Nephron progenitor cell (in vitro differentiated cells): Measurements from ENCODE around the gene IPP.
"Not testable (repeated sequence)": the region's sequence is repeated elsewhere in the genome, so short reads cannot be mapped to it uniquely, and the experiment has no call there.

Source experiments
- DNase-seq: peaks from one replicate; pipeline ENCODE4 v3.0.0; 2021
- H3K27ac Mint-ChIP-seq: 2 replicates; pipeline ENCODE4 v1.8.0; 2021; ENCODE audit warnings: mild to moderate bottlenecking, moderate library complexity, mixed read lengths
- H3K27me3 Mint-ChIP-seq: 2 replicates; pipeline ENCODE4 v1.8.0; 2021; ENCODE audit warnings: mild to moderate bottlenecking, low read depth, mixed read lengths; ENCODE audit not compliant: poor library complexity
- H3K36me3 Mint-ChIP-seq: 2 replicates; pipeline ENCODE4 v1.8.0; 2021; ENCODE audit warnings: low read depth, mixed read lengths
- H3K4me1 Mint-ChIP-seq: 2 replicates; pipeline ENCODE4 v1.8.0; 2021; ENCODE audit warnings: mixed read lengths
- H3K4me3 Mint-ChIP-seq: 2 replicates; pipeline ENCODE4 v1.8.0; 2021; ENCODE audit warnings: mild to moderate bottlenecking, moderate library complexity, mixed read lengths
- H3K9me3 Mint-ChIP-seq: 2 replicates; pipeline ENCODE4 v1.8.0; 2021; ENCODE audit warnings: mild to moderate bottlenecking, moderate library complexity, mixed read lengths
- CTCF ChIP-seq: fragments of 200-600 bp; sonication (generic); IDR thresholded peaks from 2 replicates; pipeline ENCODE4 v1.5.0; 2021; ENCODE audit warnings: antibody characterized with exemption

The IPP gene

GRCh38 chr1:45721207-45721606 is 29.2 kb downstream of the IPP start:
- H3K27me3 Mint-ChIP-seq: no peaks in the 10 kb centered on the region
- peaks cover 10% of the 10 kb centered on the region for H3K9me3 Mint-ChIP-seq
- peak overlapping the region; percentile 8 for H3K27ac Mint-ChIP-seq
- H3K4me1 Mint-ChIP-seq: no peaks in the 10 kb centered on the region
- peaks cover 19% of the 10 kb centered on the region for H3K36me3 Mint-ChIP-seq
- DNase-seq: no peak
- TF ChIP-seq CTCF: no peak
- H3K4me3 Mint-ChIP-seq: no peak overlapping the region

GRCh38 chr1:45718289-45718688 is 32.2 kb downstream of the IPP start:
- peaks cover 8% of the 10 kb centered on the region for H3K9me3 Mint-ChIP-seq
- no peak overlapping the region for H3K27ac Mint-ChIP-seq

GRCh38 chr1:45717386-45717785 is 33.1 kb downstream of the IPP start:
- H3K4me3 Mint-ChIP-seq, H3K4me1 Mint-ChIP-seq, H3K9me3 Mint-ChIP-seq, H3K27ac Mint-ChIP-seq, DNase-seq, H3K27me3 Mint-ChIP-seq: not testable (repeated sequence)
- H3K36me3 Mint-ChIP-seq: peaks cover 32% of the 10 kb centered on the region

More at GRCh38 chr1:45718289-45718688, 32.2 kb downstream of the IPP start:
- Mint-ChIP-seq H3K4me3 (no peak overlapping the region), H3K36me3 (peaks cover 40% of the 10 kb centered on the region), H3K4me1 (no peaks in the 10 kb centered on the region), H3K27me3 (no peaks in the 10 kb centered on the region)
- TF ChIP-seq CTCF: no peak
- DNase-seq: no peak

- Mint-ChIP-seq H3K36me3 (peaks cover 37% of the 10 kb centered on the region), H3K4me1 (no peaks in the 10 kb centered on the region), H3K4me3 (no peak overlapping the region), H3K9me3 (no peaks in the 10 kb centered on the region), H3K27ac (no peak overlapping the region), H3K27me3 (no peaks in the 10 kb centered on the region)
- TF ChIP-seq CTCF: no peak
- DNase-seq: no peak
Measured at GRCh38 chr1:45716700-45717099, 33.8 kb downstream of the IPP start.

GRCh38 chr1:45713711-45714110 is 36.7 kb downstream of the IPP start:
- no peak for TF ChIP-seq CTCF
- H3K4me1 Mint-ChIP-seq: no peaks in the 10 kb centered on the region
- H3K27me3 Mint-ChIP-seq: no peaks in the 10 kb centered on the region

GRCh38 chr1:45704637-45705036 is 45.8 kb downstream of the IPP start:
- Mint-ChIP-seq H3K4me1 (no peaks in the 10 kb centered on the region), H3K4me3 (no peak overlapping the region)

More at GRCh38 chr1:45713711-45714110, 36.7 kb downstream of the IPP start:
- Mint-ChIP-seq H3K4me3 (no peak overlapping the region), H3K9me3 (peaks cover 9% of the 10 kb centered on the region), H3K27ac (no peak overlapping the region), H3K36me3 (peaks cover 54% of the 10 kb centered on the region)
- no peak for DNase-seq

More at GRCh38 chr1:45704637-45705036, 45.8 kb downstream of the IPP start:
- no peak for DNase-seq
- peaks cover 46% of the 10 kb centered on the region for H3K36me3 Mint-ChIP-seq
- H3K27ac Mint-ChIP-seq: no peak overlapping the region
- TF ChIP-seq CTCF: no peak
- peaks cover 3% of the 10 kb centered on the region for H3K27me3 Mint-ChIP-seq
- H3K9me3 Mint-ChIP-seq: peaks cover 26% of the 10 kb centered on the region
